OCI-LY1 (cell line): ENCODE measurements around the gene GALNT5.

ENCODE experiments used
- H2AFZ ChIP-seq: fragments of 200-600 bp; sonication (generic), shearing (Covaris generic); 2 replicates; pipeline ENCODE4 v1.6.0; 2014; ENCODE audit warnings: antibody characterized with exemption, mild to moderate bottlenecking, low read length
- H3F3A ChIP-seq: fragments of 200-600 bp; sonication (generic), shearing (Covaris generic); 2 replicates; pipeline ENCODE4 v1.6.0; 2014; ENCODE audit warnings: mild to moderate bottlenecking, antibody characterized with exemption, low read length, moderate library complexity; ENCODE audit not compliant: insufficient read depth
- H3K27ac ChIP-seq: fragments of 200-600 bp; sonication (generic); 2 replicates; pipeline ENCODE4 v1.5.1; 2014; ENCODE audit warnings: low read length, mixed run types, mild to moderate bottlenecking, low read depth; ENCODE audit not compliant: poor library complexity, severe bottlenecking
- H3K27me3 ChIP-seq: fragments of 200-600 bp; sonication (generic); 2 replicates; pipeline ENCODE4 v1.6.0; 2014; ENCODE audit warnings: antibody characterized with exemption, mild to moderate bottlenecking, low read length, moderate library complexity; ENCODE audit not compliant: insufficient read depth
- H3K36me3 ChIP-seq: fragments of 200-600 bp; sonication (generic); 2 replicates; pipeline ENCODE4 v1.6.1; 2014; ENCODE audit warnings: mild to moderate bottlenecking, antibody characterized with exemption, low read length, moderate library complexity, mixed read lengths; ENCODE audit not compliant: insufficient read depth
- H3K4me1 ChIP-seq: fragments of 200-600 bp; sonication (generic); 2 replicates; pipeline ENCODE4 v1.5.1; 2014; ENCODE audit warnings: mild to moderate bottlenecking, low read length, moderate library complexity; ENCODE audit not compliant: insufficient read depth, severe bottlenecking
- H3K4me2 ChIP-seq: fragments of 200-600 bp; sonication (generic), shearing (Covaris generic); 2 replicates; pipeline ENCODE4 v1.6.1; 2014; ENCODE audit warnings: low read length
- H3K4me3 ChIP-seq: fragments of 200-600 bp; sonication (generic); 2 replicates; pipeline ENCODE4 v1.5.1; 2014; ENCODE audit warnings: low read length, low read depth, mild to moderate bottlenecking, mixed read lengths; ENCODE audit not compliant: poor library complexity, severe bottlenecking
- H3K79me2 ChIP-seq: fragments of 200-600 bp; shearing (Covaris generic); 2 replicates; pipeline ENCODE4 v1.6.1; 2016; ENCODE audit warnings: mixed run types, low read length, mixed read lengths; ENCODE audit not compliant: insufficient read depth
- H3K9ac ChIP-seq: fragments of 200-600 bp; sonication (generic), shearing (Covaris generic); 2 replicates; pipeline ENCODE4 v1.6.1; 2014; ENCODE audit warnings: mild to moderate bottlenecking, low read length, mixed read lengths
- H3K9me2 ChIP-seq: fragments of 200-600 bp; sonication (generic), shearing (Covaris generic); 2 replicates; pipeline ENCODE4 v1.6.1; 2014; ENCODE audit warnings: low read depth, mild to moderate bottlenecking, low read length, mixed read lengths
- H3K9me3 ChIP-seq: fragments of 200-600 bp; shearing (Covaris generic); 2 replicates; pipeline ENCODE4 v1.6.1; 2014; ENCODE audit warnings: low read length, mixed read lengths
- H4K20me1 ChIP-seq: fragments of 200-600 bp; sonication (generic), shearing (Covaris generic); 2 replicates; pipeline ENCODE4 v1.6.0; 2016; ENCODE audit warnings: mild to moderate bottlenecking, low read length; ENCODE audit not compliant: insufficient read depth
- CTCF ChIP-seq: fragments of 200-600 bp; sonication (generic), shearing (Covaris generic); IDR thresholded peaks from 2 replicates; pipeline ENCODE4 v1.5.1; 2017; ENCODE audit warnings: mild to moderate bottlenecking, antibody characterized with exemption, low read length, moderate library complexity, mixed read lengths
- EZH2 ChIP-seq: fragments of 200-600 bp; sonication (generic), shearing (Covaris generic); IDR thresholded peaks from 2 replicates; pipeline ENCODE4 v1.8.0; 2017; ENCODE audit warnings: borderline replicate concordance, mixed run types, mild to moderate bottlenecking, antibody characterized with exemption, low read length, moderate library complexity, mixed read lengths

GALNT5 gene

DNA sequence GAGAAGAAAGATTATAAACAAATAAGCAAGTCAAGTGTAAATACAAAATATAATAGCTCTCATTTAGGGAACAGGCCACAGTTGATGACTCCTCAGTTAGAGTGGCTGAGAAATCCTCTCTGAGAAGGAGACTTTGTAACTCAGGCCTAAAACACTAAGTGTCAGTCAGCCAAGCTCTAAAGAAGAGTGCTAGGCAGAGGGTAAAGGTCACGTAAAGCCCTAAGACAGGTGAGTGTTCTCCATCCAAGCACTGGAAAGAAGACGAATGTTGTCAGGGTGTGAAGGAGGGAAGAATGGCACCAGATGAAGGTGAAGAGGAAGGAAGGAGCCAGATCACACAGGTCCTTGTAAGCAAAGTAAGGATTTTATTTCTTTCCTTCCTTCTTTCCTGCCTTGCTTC, 43.8 kb downstream of the GALNT5 start:
- H3K79me2 ChIP-seq, result no peaks in the 10 kb centered on the region
- H3K27me3 ChIP-seq, result no peaks in the 10 kb centered on the region
- no peaks in the 10 kb centered on the region for H3K9me2 ChIP-seq
- no peaks in the 10 kb centered on the region for H3K4me1 ChIP-seq
- no peak overlapping the region for H2AFZ ChIP-seq
- H3K4me2 ChIP-seq, result no peak overlapping the region
- H3K4me3 ChIP-seq, result no peak overlapping the region
- no peak overlapping the region for H3K9ac ChIP-seq
- H3K27ac ChIP-seq, result no peak overlapping the region
- H4K20me1 ChIP-seq, result no peaks in the 10 kb centered on the region
- no peaks in the 10 kb centered on the region for H3K36me3 ChIP-seq
- TF ChIP-seq EZH2 (no peak), CTCF (no peak)
- no peaks in the 10 kb centered on the region for H3F3A ChIP-seq
- no peaks in the 10 kb centered on the region for H3K9me3 ChIP-seq

- H3K9ac ChIP-seq, result no peak overlapping the region
- no peaks in the 10 kb centered on the region for H4K20me1 ChIP-seq
- H3K79me2 ChIP-seq, result no peaks in the 10 kb centered on the region
- TF ChIP-seq EZH2, result no peak
- peak; percentile 86 for TF ChIP-seq CTCF
- H3K4me1 ChIP-seq, result no peaks in the 10 kb centered on the region
- H3F3A ChIP-seq, result no peaks in the 10 kb centered on the region
- no peaks in the 10 kb centered on the region for H3K9me3 ChIP-seq
- no peak overlapping the region for H3K4me3 ChIP-seq
- H2AFZ ChIP-seq, result no peak overlapping the region
- H3K36me3 ChIP-seq, result no peaks in the 10 kb centered on the region
- H3K4me2 ChIP-seq, result no peak overlapping the region
- H3K27ac ChIP-seq, result no peak overlapping the region
- H3K9me2 ChIP-seq, result no peaks in the 10 kb centered on the region
- H3K27me3 ChIP-seq, result no peaks in the 10 kb centered on the region
Observed at GRCh38 chr2:157302492-157303099, 45.1 kb downstream of the GALNT5 start.

- Histone ChIP-seq H3K36me3 (no peaks in the 10 kb centered on the region), H3K9me3 (no peaks in the 10 kb centered on the region), H3K9ac (no peak overlapping the region), H3K27ac (no peak overlapping the region), H3K9me2 (no peaks in the 10 kb centered on the region), H3K4me1 (no peaks in the 10 kb centered on the region), H3K4me2 (no peak overlapping the region), H3F3A (no peaks in the 10 kb centered on the region), H3K79me2 (no peaks in the 10 kb centered on the region), H3K4me3 (no peak overlapping the region), H4K20me1 (no peaks in the 10 kb centered on the region), H3K27me3 (no peaks in the 10 kb centered on the region), H2AFZ (no peak overlapping the region)
- TF ChIP-seq EZH2, result no peak
- TF ChIP-seq CTCF, result no peak
Observed at GRCh38 chr2:157303612-157304011, 46.1 kb downstream of the GALNT5 start.
